GM18505 (cell line): ENCODE data around the gene FAM47B.

Experiments
- ATAC-seq: cut with Tn5 transposase; IDR thresholded peaks from one replicate; pipeline ENCODE4 v1.9.1; 2021; ENCODE audit not compliant: unreplicated experiment
- POLR2A ChIP-seq: IDR thresholded peaks from 4 replicates; pipeline ENCODE4 v1.6.1; 2011; ENCODE audit warnings: borderline replicate concordance; ENCODE audit not compliant: insufficient read depth, insufficient read length; ENCODE audit errors: extremely low read depth

Gene FAM47B

DNA sequence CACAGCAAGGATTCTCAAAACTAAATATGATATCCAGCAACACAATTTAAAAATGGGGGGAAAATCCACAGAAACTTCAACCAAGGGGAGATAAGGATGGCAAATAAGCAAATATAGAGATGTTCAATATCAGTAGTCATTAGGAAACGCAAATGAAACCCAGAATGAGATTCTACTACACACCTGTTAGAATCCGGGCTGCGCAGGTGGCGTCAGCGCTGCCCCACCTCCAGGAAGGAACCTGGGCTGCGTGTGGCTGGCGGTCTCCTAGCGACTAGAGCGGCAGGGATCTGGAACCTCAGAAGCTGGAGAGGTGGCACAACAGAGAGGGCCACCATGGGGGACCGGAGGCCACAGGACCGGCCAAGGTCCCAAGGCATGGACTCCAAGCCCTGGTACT, at the start of gene FAM47B:
Gene FAM47B, plus strand, starts transcription at position 301 of the 400 bp plus-strand sequence. Its CDS starts 36 bp downstream, at position 337.
- no peak for ATAC-seq

DNA sequence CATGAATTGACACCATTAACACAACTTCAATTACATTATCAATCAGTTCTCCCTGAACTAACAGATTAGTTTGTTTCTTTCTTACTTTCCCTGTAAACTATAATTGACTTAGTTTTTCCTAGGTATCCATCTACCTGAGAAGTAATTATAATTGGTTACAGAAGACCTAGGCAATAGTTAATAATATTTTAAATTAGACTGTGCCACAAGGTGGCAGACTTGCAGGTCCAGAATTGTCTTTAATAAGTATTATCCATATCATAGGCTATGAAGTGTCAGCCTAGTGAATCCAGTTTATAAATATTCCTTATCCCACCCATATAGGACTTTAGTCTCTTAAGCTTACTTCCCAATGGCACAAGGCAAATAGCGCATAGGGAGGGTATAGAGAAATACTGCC, 48.9 kb upstream of the FAM47B start:
- no peak for ATAC-seq
- TF ChIP-seq POLR2A = no peak

More for the DNA sequence above, at the start of gene FAM47B:
- TF ChIP-seq POLR2A = no peak

DNA sequence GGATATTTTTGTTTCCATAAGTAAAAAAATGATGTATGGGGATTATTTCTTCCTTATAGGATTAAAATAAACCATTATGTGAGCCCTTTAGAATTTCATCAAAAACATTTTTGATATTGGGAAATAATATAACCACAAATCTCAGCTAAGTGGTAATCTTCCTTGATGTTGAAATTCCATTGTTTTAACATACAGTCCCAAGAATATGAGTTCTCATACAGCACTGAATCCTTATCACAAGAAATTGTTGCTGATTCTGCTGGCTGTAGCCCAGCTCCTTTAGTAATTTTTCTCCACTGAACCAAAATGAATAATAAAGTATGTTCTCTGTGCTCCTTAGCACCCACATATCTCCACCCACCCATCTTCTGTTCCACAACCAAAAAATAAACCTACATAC, 41.9 kb upstream of the FAM47B start:
- TF ChIP-seq POLR2A = no peak
- ATAC-seq = no peak

DNA sequence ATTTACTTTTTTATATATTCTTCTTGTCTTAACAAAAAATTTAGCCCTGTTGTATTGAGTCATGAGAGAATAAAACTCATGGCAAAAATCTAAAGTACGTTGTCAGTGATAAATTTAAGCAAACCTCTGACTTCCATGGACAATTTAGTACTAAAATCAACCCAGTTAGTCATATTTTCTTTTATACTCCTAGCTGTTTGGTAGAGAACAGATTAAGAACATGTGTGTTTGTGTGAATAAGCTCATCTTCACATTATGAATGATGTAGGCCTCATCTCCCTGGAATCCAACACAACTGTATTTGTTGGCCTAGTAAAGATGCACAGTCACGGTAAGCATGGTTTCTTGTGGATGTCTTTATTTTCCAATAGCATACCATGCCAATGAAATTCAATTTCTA, 40.8 kb upstream of the FAM47B start:
- no peak for TF ChIP-seq POLR2A
- ATAC-seq = no peak

DNA sequence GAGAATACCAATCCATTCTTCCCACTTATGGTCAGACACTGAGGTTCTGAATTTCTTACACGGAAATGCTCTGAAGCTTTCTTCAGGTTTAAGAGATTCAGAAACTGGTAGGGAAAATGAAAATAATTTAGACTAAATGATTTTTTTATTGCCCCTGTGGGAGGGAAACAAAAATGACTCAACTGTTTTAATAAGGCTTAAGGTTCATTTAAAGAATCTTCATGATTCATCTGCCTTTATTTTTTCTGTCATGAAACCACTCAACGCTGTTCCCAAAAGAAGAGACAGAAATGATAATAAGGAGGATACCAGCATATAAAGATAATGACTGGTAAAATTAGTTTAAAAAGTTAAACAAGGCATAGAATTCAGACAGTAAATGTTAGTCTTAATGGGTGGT, 39.3 kb upstream of the FAM47B start:
- TF ChIP-seq POLR2A = no peak
- no peak for ATAC-seq

DNA sequence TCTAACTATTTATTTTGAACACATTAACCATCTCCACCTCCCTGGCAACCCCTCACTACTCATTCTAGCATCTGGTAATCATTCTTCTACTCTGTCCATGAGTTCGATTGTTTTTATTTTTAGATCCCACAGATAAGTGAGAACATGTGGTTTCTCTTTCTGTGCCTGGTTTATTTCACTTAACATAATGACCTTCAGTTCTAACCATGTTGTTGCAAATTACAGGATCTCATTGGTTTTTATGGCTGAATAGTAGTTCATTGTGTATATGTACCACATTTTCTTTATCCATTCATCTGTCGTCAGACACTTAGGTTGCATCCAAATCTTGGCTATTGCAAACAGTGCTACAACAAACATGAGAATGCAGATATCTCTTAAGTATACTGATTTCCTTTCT, 33.4 kb upstream of the FAM47B start:
- ATAC-seq = no peak
- no peak for TF ChIP-seq POLR2A

DNA sequence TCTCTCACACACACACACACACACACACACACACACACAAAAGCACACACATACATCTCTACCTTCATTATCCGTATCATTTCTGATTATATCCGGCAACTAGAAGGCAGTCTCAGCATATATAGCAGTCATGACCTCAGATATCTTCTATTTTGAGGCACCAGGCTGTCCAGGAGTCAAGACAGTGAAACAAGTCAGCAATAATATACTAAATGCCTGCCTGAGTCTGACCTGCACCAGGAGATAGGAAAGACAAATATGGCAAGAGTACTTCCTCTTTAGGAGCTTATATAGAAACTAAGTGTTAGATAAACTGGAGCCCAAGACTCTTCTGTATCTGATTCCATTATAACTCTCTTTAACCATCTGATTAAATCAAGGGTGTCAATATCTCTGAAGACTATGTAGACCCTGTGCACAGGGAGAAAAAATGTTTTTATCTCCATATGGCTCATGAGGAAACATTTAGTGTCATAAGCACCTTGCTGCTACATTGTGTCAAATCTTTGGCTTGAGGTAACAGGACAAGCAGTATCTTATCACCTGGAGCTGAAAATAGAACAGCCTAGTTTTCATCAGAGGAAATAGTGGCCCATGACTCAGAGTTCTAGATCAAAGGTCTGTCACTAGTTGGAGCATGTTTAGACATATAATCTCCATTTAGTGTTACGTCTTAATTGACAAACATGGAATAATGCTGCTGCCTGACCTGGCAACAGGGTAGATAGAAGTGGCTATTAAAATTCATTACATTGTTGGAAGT, 27.0 kb upstream of the FAM47B start:
- no peak for ATAC-seq
- no peak for TF ChIP-seq POLR2A

DNA sequence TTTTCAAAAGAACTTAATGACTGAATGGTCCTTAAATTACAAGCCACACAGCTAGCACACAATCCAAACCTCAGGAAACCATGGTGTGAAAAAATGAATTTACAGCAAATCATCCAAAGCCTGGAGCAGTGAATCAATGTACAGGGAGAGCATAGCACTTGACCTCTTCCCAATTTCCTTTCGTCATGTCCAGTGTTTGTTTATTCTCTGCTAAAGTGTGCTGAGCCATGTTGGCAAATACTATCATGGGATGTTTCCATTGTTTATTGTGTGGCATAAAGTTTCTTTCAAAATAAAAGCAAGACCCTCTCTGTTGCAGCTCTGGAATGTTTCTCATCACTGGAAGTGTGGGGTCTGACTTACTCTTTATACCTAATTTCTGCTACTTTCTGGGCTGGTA, 25.4 kb upstream of the FAM47B start:
- no peak for TF ChIP-seq POLR2A
- no peak for ATAC-seq

DNA sequence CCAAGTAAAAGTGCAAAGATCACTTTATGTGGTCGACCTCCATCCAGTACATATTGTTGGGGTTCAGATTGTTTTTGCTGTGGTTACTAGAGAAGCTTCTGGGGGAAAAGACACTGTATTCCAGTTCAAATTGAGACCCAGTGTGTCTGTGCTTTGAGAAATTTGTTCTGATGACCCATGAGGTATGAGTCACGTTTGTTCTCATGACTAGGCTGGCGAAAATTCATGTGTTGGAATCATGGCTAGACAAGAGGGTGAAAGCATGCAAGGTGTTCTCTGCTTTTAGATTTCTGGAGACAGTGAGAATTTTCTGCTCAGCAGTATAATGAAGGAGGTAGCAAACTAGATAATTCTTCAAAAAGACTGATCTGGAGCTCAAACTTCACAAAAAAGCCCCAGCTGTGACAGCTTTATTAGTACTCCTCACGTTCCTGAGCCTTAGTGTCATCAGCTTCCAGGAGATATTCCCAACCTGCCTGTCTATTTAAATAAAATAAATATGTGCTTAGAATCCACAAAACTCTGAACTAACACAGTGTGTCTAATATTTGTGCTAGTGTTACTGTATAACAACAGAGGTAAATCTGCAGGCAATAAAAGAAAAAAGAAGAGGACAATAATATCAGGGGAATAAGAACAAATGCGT, 24.4 kb upstream of the FAM47B start:
- TF ChIP-seq POLR2A = no peak
- no peak for ATAC-seq

DNA sequence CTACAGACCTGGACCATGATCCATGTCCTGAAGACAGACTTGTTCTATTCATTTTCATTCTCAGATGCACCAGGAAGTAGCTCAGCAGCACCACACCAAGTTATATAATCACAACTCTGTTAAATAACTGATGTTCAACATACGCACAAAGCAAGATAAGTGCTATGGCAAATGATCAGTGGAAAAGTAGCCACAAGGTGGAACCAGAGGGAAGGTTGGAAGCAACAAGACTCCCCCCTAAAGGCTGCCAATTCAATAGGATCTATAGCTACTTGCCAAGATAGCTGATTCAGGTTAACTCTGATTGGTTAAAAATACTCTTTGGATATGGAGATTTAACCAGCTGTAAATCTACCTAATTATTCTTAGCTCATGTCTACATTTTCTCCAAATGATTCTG, 23.7 kb upstream of the FAM47B start:
- no peak for ATAC-seq
- TF ChIP-seq POLR2A = no peak

DNA sequence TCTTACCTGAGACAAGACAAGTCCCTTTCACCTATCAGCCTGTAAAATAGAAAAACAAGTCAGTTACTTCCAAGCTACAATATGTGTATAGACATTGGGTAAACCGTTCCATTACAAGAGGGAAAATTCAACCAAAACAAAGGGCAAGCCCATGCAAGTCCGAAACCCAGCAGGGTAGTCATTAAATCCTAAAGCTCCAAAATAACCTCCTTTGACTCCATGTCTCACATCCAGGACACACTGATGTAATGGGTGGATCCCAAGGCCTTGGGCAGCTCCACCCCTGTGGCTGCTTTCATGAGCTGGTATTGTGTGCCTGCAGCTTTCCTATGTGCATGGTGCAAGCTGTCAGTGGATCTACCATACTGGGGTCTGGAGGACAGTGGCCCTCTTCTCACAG, 14.7 kb upstream of the FAM47B start:
- ATAC-seq = no peak
- TF ChIP-seq POLR2A = no peak

DNA sequence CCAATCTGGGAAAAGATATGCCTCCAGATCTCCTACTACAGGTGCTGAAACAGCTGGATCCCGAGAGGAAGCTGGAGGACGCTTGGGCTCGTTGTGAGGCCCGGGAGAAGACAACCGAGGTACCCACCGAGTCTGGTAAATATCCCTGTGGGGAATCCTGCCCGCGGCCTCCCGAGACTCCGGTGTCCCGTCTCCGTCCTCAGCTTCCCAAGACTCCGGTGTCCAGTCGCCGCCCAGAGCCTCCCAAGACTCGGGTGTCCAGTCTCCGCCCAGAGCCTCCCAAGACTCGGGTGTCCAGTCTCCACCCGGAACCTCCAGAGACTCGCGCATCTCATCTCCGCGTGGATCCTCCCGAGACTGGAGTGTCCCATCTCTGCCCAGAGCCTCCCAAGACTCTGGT, 639 bp downstream of the FAM47B start:
- ATAC-seq = no peak
- no peak for TF ChIP-seq POLR2A

DNA sequence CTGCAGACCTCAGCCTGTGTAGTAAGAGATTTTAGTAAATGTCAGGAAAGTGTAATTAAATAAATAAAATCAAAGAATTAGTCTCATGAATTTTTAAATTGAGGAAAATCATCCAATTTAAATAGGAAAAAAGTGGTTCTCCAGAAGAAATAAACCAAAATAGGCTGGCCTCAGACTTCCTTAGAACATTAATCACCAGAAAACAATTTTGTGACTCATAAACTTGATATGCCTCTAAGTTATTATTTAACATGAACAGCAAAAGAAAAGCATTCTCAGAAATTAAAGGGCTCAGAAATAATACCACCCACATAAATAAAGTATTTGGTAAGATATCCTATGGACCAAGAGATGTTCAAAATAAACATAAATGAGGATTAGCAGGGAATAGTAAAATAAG, 14.3 kb downstream of the FAM47B start:
- no peak for TF ChIP-seq POLR2A
- ATAC-seq = no peak

DNA sequence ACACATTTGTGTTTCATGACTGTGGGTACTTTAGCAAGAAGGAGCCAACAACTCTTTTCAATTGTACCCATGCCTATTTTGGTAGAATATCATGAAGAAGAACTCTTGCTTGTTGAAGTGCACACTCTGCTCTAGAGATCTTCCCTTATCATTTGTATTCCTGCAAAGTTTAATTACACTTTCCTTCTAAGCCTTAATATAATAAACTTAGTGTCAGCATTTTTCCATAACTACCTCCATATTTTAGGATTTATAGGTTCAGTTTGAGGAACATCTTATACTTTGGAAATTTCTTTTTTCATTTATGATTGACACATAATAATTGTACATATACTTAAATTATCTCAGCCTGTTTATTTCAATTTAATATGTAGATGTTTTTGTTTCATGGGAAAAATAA, 19.1 kb downstream of the FAM47B start:
- ATAC-seq = no peak
- TF ChIP-seq POLR2A = no peak
